Measurements from ENCODE around the gene CASZ1. TPM values are rescaled to one million over a fixed set of nuclear protein-coding genes. Genes with fewer than 3 reads are reported as not detected.
A peak's percentile ranks its signal among the peaks of the same experiment; 100 is the strongest.

CASZ1 gene
- total RNA-seq, 2 donors from 2014 or later = 1.6 to 1.8 TPM

- no peaks in the 10 kb centered on the region for H3K36me3 Mint-ChIP-seq
- ATAC-seq (no peak), DNase-seq (ENCODE audit: low spot score in 2 of 2) (no peak)
- no peaks in the 10 kb centered on the region for H3K9me3 Mint-ChIP-seq
- H3K27ac Mint-ChIP-seq = peak overlapping the region; percentile 37 to 69
Observed at GRCh38 chr1:10682449-10683309, 113.8 kb downstream of the CASZ1 start.

- Mint-ChIP-seq H3K9me3 (no peaks in the 10 kb centered on the region), H3K36me3 (no peaks in the 10 kb centered on the region), H3K27ac (peak overlapping the region in 1 of 2 donors; percentile 69)
- ATAC-seq (no peak), DNase-seq (ENCODE audit: low spot score in 2 of 2) (no peak)
Observed at GRCh38 chr1:10682108-10682445, 114.4 kb downstream of the CASZ1 start.

- no peaks in the 10 kb centered on the region for H3K9me3 Mint-ChIP-seq
- no peaks in the 10 kb centered on the region for H3K36me3 Mint-ChIP-seq
- peak overlapping the region in 1 of 2 donors; percentile 69 for H3K27ac Mint-ChIP-seq
- ATAC-seq (no peak), DNase-seq (ENCODE audit: low spot score in 2 of 2) (no peak)
Observed at GRCh38 chr1:10681296-10682107, 114.9 kb downstream of the CASZ1 start.

- no peak for DNase-seq (ENCODE audit: low spot score in 2 of 2)
- ATAC-seq = no peak
- no peaks in the 10 kb centered on the region for H3K9me3 Mint-ChIP-seq
- H3K27ac Mint-ChIP-seq = no peak overlapping the region
- no peaks in the 10 kb centered on the region for H3K36me3 Mint-ChIP-seq
Observed at GRCh38 chr1:10680487-10680886, 116.0 kb downstream of the CASZ1 start.

GRCh38 chr1:10679496-10680220 is 116.8 kb downstream of the CASZ1 start:
- DNase-seq (ENCODE audit: low spot score in 2 of 2) (no peak), ATAC-seq (peak in 1 of 2 donors; percentile 40)
- H3K36me3 Mint-ChIP-seq = no peaks in the 10 kb centered on the region
- no peaks in the 10 kb centered on the region for H3K9me3 Mint-ChIP-seq
- H3K27ac Mint-ChIP-seq = no peak overlapping the region

- no peaks in the 10 kb centered on the region for H3K36me3 Mint-ChIP-seq
- ATAC-seq (no peak), DNase-seq (ENCODE audit: low spot score in 2 of 2) (no peak)
- no peak overlapping the region for H3K27ac Mint-ChIP-seq
- no peaks in the 10 kb centered on the region for H3K9me3 Mint-ChIP-seq
Observed at GRCh38 chr1:10678852-10679251, 117.6 kb downstream of the CASZ1 start.

- no peak for ATAC-seq
- no peak for DNase-seq (ENCODE audit: low spot score in 2 of 2)
- no peak overlapping the region for H3K27ac Mint-ChIP-seq
- no peaks in the 10 kb centered on the region for H3K36me3 Mint-ChIP-seq
- no peaks in the 10 kb centered on the region for H3K9me3 Mint-ChIP-seq
Observed at GRCh38 chr1:10678402-10678801, 118.0 kb downstream of the CASZ1 start.

- no peak overlapping the region for H3K27ac Mint-ChIP-seq
- no peaks in the 10 kb centered on the region for H3K9me3 Mint-ChIP-seq
- ATAC-seq (no peak), DNase-seq (ENCODE audit: low spot score in 2 of 2) (no peak)
- H3K36me3 Mint-ChIP-seq = no peaks in the 10 kb centered on the region
Observed at GRCh38 chr1:10677491-10678391, 118.7 kb downstream of the CASZ1 start.

GRCh38 chr1:10676963-10677362 is 119.5 kb downstream of the CASZ1 start:
- DNase-seq (ENCODE audit: low spot score in 2 of 2) = no peak
- no peak for ATAC-seq
- Mint-ChIP-seq H3K36me3 (no peaks in the 10 kb centered on the region), H3K9me3 (no peaks in the 10 kb centered on the region), H3K27ac (peak overlapping the region; percentile 69 to 81)

- Mint-ChIP-seq H3K36me3 (no peaks in the 10 kb centered on the region), H3K27ac (peak overlapping the region in 1 of 2 donors; percentile 69), H3K9me3 (no peaks in the 10 kb centered on the region)
- DNase-seq (ENCODE audit: low spot score in 2 of 2) (no peak), ATAC-seq (no peak)
Observed at GRCh38 chr1:10675813-10676212, 120.6 kb downstream of the CASZ1 start.

GRCh38 chr1:10674700-10675609 is 121.5 kb downstream of the CASZ1 start:
- Mint-ChIP-seq H3K36me3 (no peaks in the 10 kb centered on the region), H3K9me3 (no peaks in the 10 kb centered on the region), H3K27ac (no peak overlapping the region)
- no peak for DNase-seq (ENCODE audit: low spot score in 2 of 2)
- ATAC-seq = no peak

GRCh38 chr1:10674222-10674621 is 122.2 kb downstream of the CASZ1 start:
- ATAC-seq (no peak), DNase-seq (ENCODE audit: low spot score in 2 of 2) (no peak)
- H3K36me3 Mint-ChIP-seq = no peaks in the 10 kb centered on the region
- H3K9me3 Mint-ChIP-seq = no peaks in the 10 kb centered on the region
- no peak overlapping the region for H3K27ac Mint-ChIP-seq

GRCh38 chr1:10673109-10673711 is 123.2 kb downstream of the CASZ1 start:
- DNase-seq (ENCODE audit: low spot score in 2 of 2) = no peak
- Mint-ChIP-seq H3K36me3 (no peaks in the 10 kb centered on the region), H3K27ac (no peak overlapping the region), H3K9me3 (no peaks in the 10 kb centered on the region)
- ATAC-seq = no peak

GRCh38 chr1:10672343-10673050 is 123.9 kb downstream of the CASZ1 start:
- H3K36me3 Mint-ChIP-seq = no peaks in the 10 kb centered on the region
- no peak for ATAC-seq

More at GRCh38 chr1:10672343-10673050, 123.9 kb downstream of the CASZ1 start:
- Mint-ChIP-seq H3K27ac (no peak overlapping the region), H3K9me3 (no peaks in the 10 kb centered on the region)
- no peak for DNase-seq (ENCODE audit: low spot score in 2 of 2)
